GM23248 (cell line): ENCODE data around the gene ACTA2. TPM values are rescaled to one million over a fixed set of nuclear protein-coding genes. Genes with fewer than 3 reads are reported as not detected.

Experiments used
- DNase-seq: peaks from one replicate; pipeline ENCODE4 v3.0.0-alpha.2; 2015
- H2AFZ ChIP-seq: fragments of 200-600 bp; sonication (generic); 2 replicates; pipeline ENCODE4 v1.6.1; 2016; ENCODE audit warnings: antibody characterized with exemption
- H3F3A ChIP-seq: fragments of 200-600 bp; sonication (generic); 2 replicates; pipeline ENCODE4 v1.6.1; 2016; ENCODE audit warnings: mild to moderate bottlenecking, antibody characterized with exemption, mixed run types; ENCODE audit not compliant: insufficient read depth
- H3K27ac ChIP-seq: fragments of 200-600 bp; sonication (generic); 2 replicates; pipeline ENCODE4 v1.5.1; 2016; ENCODE audit warnings: mild to moderate bottlenecking
- H3K27me3 ChIP-seq: fragments of 200-600 bp; sonication (generic); replicated peaks from 2 replicates; pipeline ENCODE4 v1.6.1; 2016; ENCODE audit warnings: mild to moderate bottlenecking; ENCODE audit not compliant: insufficient read depth
- H3K36me3 ChIP-seq: fragments of 200-600 bp; sonication (generic); 2 replicates; pipeline ENCODE4 v1.6.1; 2016; ENCODE audit warnings: low read depth, mild to moderate bottlenecking
- H3K4me1 ChIP-seq: fragments of 200-600 bp; sonication (generic); 2 replicates; pipeline ENCODE4 v1.6.1; 2016; ENCODE audit warnings: mild to moderate bottlenecking; ENCODE audit not compliant: insufficient read depth
- H3K4me2 ChIP-seq: fragments of 200-600 bp; sonication (generic); one replicate; pipeline ENCODE4 v1.6.1; 2016; ENCODE audit warnings: mild to moderate bottlenecking; ENCODE audit not compliant: unreplicated experiment
- H3K4me3 ChIP-seq: fragments of 200-600 bp; sonication (generic); 2 replicates; pipeline ENCODE4 v1.5.1; 2016; ENCODE audit warnings: mild to moderate bottlenecking
- H3K79me2 ChIP-seq: fragments of 200-600 bp; sonication (generic); 2 replicates; pipeline ENCODE4 v1.6.1; 2016; ENCODE audit warnings: mild to moderate bottlenecking; ENCODE audit not compliant: insufficient read depth
- H3K9ac ChIP-seq: fragments of 200-600 bp; sonication (generic); 2 replicates; pipeline ENCODE4 v1.6.1; 2016; ENCODE audit warnings: mild to moderate bottlenecking
- H3K9me2 ChIP-seq: fragments of 200-600 bp; sonication (generic); 2 replicates; pipeline ENCODE4 v1.6.1; 2016; ENCODE audit warnings: mixed run types, mild to moderate bottlenecking, moderate library complexity; ENCODE audit not compliant: insufficient read depth
- H3K9me3 ChIP-seq: fragments of 200-600 bp; sonication (generic); one replicate; pipeline ENCODE4 v1.6.1; 2017; ENCODE audit warnings: low read depth
- H4K20me1 ChIP-seq: fragments of 200-600 bp; sonication (generic); 2 replicates; pipeline ENCODE4 v1.6.0; 2016; ENCODE audit not compliant: insufficient read depth
- EZH2 ChIP-seq: fragments of 200-600 bp; sonication (generic); IDR thresholded peaks from 2 replicates; pipeline ENCODE4 v1.6.1; 2018; ENCODE audit warnings: antibody characterized with exemption, mild to moderate bottlenecking; ENCODE audit not compliant: insufficient read depth, poor library complexity, severe bottlenecking
- EZH2phosphoT487 ChIP-seq: fragments of 200-600 bp; sonication (generic); IDR thresholded peaks from 2 replicates; pipeline ENCODE4 v1.6.1; 2018; ENCODE audit warnings: antibody characterized with exemption, moderate library complexity, mild to moderate bottlenecking, low read depth; ENCODE audit not compliant: insufficient read depth
- in situ Hi-C: fragments of 300-500 bp; cut with MboI; formaldehyde crosslinking; loops from 2 replicates; pipeline ENCODE4 v1.15.0; 2020
- polyA plus RNA-seq: library from polyadenylated mRNA; unstranded; fragments of >200 nt; fragmentation: Nextera tagmentation; extraction: Ambion mirVana; gene quantifications from 2 replicates; pipeline ENCODE4 v1.2.1, GENCODE V29; 2016
- small RNA-seq: library from RNA; depleted of rRNA; stranded (forward); fragments of <200 nt; gene quantifications from one replicate; pipeline ENCODE3, GENCODE V24; 2014; ENCODE audit warnings: low read depth, low replicate concordance
- total RNA-seq: library from RNA; depleted of rRNA; stranded (reverse); fragments of >200 nt; shearing (Covaris generic); gene quantifications from 2 replicates; pipeline ENCODE4 v1.2.3, GENCODE V29; 2014; rRNA removed

Gene ACTA2
- total and polyA plus RNA-seq, 2 experiments from 2014 or later, result 161 to 249 TPM

DNA sequence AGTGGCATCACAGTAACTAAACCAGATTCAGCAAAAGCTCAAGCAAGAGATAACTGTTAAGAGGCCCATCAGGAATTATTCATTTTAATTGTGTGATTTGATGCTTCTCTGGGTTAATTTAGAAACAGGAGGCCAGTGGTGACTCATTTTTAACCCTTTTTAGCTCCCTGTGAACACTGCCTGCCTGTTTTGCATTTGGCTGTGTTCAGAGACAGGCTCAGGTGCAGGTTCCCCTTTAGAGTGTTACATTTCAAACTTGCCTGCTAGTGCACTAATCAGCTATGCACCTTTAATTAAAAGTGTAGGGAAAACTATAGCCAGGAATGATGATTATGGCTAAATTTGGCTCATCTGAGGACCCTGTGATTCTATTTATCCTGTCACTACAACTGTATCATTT is 66.0 kb downstream of the ACTA2 start:
- H3K4me2 ChIP-seq, result no peak overlapping the region

More for the DNA sequence above, 66.0 kb downstream of the ACTA2 start:
- Histone ChIP-seq H2AFZ (no peak overlapping the region), H4K20me1 (no peaks in the 10 kb centered on the region), H3F3A (peaks cover 33% of the 10 kb centered on the region), H3K9ac (no peak overlapping the region), H3K27me3 (no peaks in the 10 kb centered on the region), H3K9me3 (no peaks in the 10 kb centered on the region), H3K36me3 (no peaks in the 10 kb centered on the region), H3K27ac (no peak overlapping the region), H3K4me1 (peaks cover 65% of the 10 kb centered on the region), H3K79me2 (peaks cover 80% of the 10 kb centered on the region), H3K4me3 (no peak overlapping the region), H3K9me2 (no peaks in the 10 kb centered on the region)
- TF ChIP-seq EZH2 (no peak), EZH2phosphoT487 (no peak)
- no peak for DNase-seq
- in situ Hi-C loops, result no loop called here

Small RNAs within 50 kb of the gene (small RNA-seq; reads per million reads assigned to genes)
- gene RF02116, result not detected

Other genes starting within 250 kb of the ACTA2 start
- gene LIPK, start 246.5 kb downstream of the ACTA2 start, total RNA-seq, result not detected in 2 replicates
- not detected in 2 replicates for gene LIPK, start 246.5 kb downstream of the ACTA2 start, polyA plus RNA-seq
- gene LIPN, start 192.8 kb downstream of the ACTA2 start, total RNA-seq, result not detected in 2 replicates
- gene LIPN, start 192.8 kb downstream of the ACTA2 start, polyA plus RNA-seq, result not detected in 2 replicates
- gene LIPM, start 150.0 kb downstream of the ACTA2 start, total RNA-seq, result not detected in 2 replicates
- gene LIPM, start 150.0 kb downstream of the ACTA2 start, polyA plus RNA-seq, result not detected in 2 replicates
- 0.22 TPM in 1 of 2 replicates, not detected in the other for gene ANKRD22, start 100.9 kb downstream of the ACTA2 start, total RNA-seq
- not detected in 2 replicates for gene ANKRD22, start 100.9 kb downstream of the ACTA2 start, polyA plus RNA-seq
- gene STAMBPL1, start 72.5 kb downstream of the ACTA2 start, total RNA-seq, result 22.4 and 23.9 TPM in 2 replicates
- 13.3 and 15.1 TPM in 2 replicates for gene STAMBPL1, start 72.5 kb downstream of the ACTA2 start, polyA plus RNA-seq
- 69.0 and 77.8 TPM in 2 replicates for gene FAS, start 38.0 kb upstream of the ACTA2 start, total RNA-seq
- gene FAS, start 38.0 kb upstream of the ACTA2 start, polyA plus RNA-seq, result 54.5 and 55.4 TPM in 2 replicates